SHP77 (cell line): ENCODE results near the gene MIEN1.
"Not testable (repeated sequence)": the region's sequence is repeated elsewhere in the genome, so short reads cannot be mapped to it uniquely, and the experiment has no call there.

ENCODE experiments used
- DNase-seq, 2 experiments: peaks; one replicate each; lab custom pipeline; 2025; lab: John Stamatoyannopoulos, UW

Gene MIEN1

GRCh38 chr17:39699157-39699817, 31.0 kb downstream of the MIEN1 start:
- DNase-seq = not testable (repeated sequence)

- DNase-seq = no peak
Measured at GRCh38 chr17:39697961-39698360, 32.4 kb downstream of the MIEN1 start.

DNA sequence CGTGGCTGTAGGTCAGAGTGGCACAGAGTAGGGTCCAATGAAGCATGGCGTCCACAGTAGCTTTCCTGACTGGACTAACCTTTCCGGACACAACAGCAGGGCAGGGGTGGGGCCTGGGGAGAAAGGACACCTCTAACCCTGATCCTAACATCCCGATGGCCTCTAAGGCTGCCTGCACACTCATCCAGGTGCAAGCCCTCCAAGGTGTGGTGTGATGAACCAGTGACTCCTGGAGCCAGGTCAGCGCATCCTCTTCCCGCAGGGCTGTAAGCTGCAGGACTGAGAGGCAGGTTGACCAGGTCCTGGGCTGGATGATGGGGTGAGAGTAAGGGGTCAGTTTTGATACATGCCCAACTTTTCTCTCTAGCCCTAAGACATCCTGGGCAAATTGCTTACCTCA, 33.6 kb downstream of the MIEN1 start:
- no peak for DNase-seq

DNA sequence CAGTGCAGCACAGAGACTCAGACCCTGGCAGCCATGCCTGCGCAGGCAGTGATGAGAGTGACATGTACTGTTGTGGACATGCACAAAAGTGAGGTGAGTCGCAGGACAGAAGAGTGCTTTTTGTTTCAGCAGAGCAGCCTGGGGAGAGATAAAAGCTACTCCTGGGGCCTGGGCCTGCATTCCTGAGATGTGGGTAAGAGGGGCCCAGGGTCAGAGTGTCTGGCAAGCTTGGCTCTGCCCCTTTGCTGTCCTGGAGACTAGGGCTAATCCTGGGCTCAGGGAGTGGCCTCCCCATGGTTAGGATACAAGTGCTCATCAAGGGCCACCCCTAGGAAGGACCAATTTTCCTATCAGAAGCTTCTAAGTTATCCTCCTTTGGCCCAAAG, 35.2 kb downstream of the MIEN1 start:
- no peak for DNase-seq

DNA sequence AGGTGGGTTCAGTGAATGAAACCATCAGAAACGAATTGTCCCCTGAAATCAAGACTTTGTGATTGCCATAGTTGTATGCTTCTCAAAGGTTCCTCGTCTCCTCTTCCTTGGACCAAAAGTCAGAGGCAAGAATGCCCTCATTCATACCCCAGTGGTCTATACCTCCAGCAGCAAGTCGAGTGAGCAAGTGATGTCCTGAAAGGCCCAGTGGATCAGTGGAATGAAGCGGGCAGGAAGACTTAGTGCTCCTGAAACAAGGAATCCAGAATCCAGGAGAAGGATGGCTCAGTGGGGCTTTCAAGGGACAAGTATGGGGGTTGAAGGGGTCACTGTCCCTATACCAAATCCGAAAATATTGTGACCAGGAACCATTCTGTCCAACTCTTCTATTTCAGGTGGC, 35.7 kb downstream of the MIEN1 start:
- no peak for DNase-seq

DNA sequence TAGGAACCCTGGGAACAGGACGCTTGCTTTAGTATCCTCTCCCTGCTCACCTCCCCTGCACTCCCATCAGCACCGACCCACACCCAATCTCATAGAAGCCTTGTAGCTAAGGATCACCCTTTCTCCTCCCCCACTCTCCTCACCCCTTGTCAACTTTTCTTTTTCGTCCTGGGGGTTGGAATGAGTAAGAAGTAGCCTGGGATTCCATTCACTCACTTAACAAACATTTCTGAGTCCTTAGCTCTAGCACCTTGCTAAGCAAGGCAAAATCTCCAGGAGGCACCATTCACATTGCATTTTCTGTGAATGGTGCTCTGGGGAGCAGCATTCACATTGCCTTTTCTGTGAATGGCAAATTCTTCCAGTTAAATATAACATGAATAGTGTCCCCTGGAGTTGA, 41.4 kb downstream of the MIEN1 start:
- no peak for DNase-seq

DNA sequence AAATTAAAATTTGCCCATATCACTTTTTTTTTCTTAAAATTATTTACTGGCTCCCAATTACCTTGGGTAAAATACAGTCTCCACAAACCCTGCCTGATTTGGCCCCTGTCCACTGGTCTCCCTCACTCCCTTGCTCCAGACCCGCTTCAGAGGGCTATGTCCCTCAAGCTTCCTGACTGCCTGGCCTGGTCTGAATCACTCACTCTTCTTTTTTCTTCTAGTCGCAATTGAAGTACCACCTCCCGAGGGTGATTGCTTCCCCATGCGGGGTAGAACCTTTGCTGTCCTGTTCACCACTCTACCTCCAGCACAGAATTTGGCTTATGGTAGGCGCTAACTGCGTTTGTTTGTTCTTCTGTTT, 41.9 kb downstream of the MIEN1 start:
- DNase-seq = no peak

GRCh38 chr17:39687546-39688474, 42.5 kb downstream of the MIEN1 start, which contains the start of gene PGAP3:
PGAP3 (minus strand) TSS chr17:39688057; CDS start chr17:39688014, 43 bp downstream.
- DNase-seq = peak; percentile 84 to 96

GRCh38 chr17:39687101-39687545, 43.2 kb downstream of the MIEN1 start:
- no peak for DNase-seq

GRCh38 chr17:39684369-39685192, 45.8 kb downstream of the MIEN1 start:
- no peak for DNase-seq

DNA sequence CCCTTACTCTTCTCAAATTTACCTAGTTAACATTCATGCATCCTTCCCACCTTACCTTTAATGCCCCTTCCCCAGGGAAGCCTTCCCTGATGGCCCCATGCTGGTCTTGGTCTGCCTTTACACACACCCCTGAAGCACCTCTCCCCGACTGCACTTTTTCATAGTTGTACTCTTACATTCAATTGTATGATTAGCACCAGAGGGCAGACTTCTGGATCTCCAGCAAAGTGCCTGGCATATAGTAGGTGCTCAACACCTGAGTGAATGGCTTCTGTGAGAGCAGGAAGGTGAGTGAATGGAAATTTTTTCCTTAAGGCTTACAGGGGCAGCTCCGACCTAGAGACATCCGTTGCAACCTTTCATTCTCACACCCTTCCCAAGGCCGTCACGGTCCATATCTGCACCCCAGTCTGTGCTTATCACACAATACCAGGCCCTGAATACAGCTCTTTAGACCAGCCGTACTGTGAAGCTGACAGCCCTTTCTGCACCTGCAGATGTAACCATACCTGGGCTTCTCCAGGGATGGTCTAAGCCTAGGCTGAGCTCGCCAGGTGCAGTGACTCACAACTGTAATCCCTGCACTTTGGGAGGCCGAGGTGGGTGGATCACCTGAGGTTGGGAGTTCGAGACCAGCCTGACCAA, 46.9 kb downstream of the MIEN1 start:
- no peak for DNase-seq

GRCh38 chr17:39679521-39680192, 50.7 kb downstream of the MIEN1 start:
- DNase-seq = no peak
